HG03571 (cell line): ENCODE data around the gene ARHGEF3.
"Not testable (repeated sequence)": the region's sequence is repeated elsewhere in the genome, so short reads cannot be mapped to it uniquely, and the experiment has no call there.

Experiments
- ATAC-seq: cut with Tn5 transposase; IDR thresholded peaks from one replicate; pipeline ENCODE4 v1.9.1; 2021; ENCODE audit not compliant: unreplicated experiment

The ARHGEF3 gene

DNA sequence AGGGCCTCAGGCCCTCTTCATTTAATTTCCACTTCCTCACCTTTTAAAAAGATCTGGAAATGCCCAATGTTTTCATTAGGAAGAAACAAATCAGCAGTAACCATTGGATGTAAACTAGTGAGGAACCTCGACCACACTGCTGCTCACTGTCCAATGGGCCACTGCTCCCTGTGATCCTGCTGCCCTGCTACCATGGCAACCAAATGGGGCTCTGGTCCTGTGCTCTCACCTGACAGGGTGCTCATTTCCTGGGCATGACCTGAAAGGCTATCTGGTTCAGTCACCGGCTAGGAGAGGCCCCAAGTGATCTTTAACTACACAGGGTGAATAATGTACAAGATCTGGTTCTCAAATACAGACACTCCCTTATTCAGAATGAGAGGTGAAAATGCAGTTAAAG, 54.6 kb downstream of the ARHGEF3 start:
- ATAC-seq = no peak

- no peak for ATAC-seq
Observed at GRCh38 chr3:56744016-56744415, 57.7 kb downstream of the ARHGEF3 start.

GRCh38 chr3:56742887-56743286, 58.9 kb downstream of the ARHGEF3 start:
- ATAC-seq = no peak

DNA sequence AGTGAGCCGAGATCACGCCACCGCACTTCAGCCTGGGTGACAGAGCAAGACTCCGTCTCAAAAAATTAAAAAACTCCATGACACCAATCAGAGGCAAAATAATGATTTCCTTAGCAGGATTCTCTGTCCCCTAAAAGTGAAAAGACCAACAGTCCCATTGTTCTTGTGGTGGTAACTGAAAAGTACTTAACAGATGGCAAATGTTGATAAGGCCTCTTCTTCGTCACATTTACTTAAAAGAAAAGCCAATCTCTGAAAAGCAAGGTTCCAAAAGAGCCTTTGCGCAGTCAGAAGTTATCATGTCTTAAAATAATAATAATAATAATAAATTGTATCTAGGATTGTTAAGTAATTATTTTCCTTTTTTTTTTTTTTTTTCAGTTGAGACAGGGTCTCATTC, 62.7 kb downstream of the ARHGEF3 start:
- no peak for ATAC-seq

DNA sequence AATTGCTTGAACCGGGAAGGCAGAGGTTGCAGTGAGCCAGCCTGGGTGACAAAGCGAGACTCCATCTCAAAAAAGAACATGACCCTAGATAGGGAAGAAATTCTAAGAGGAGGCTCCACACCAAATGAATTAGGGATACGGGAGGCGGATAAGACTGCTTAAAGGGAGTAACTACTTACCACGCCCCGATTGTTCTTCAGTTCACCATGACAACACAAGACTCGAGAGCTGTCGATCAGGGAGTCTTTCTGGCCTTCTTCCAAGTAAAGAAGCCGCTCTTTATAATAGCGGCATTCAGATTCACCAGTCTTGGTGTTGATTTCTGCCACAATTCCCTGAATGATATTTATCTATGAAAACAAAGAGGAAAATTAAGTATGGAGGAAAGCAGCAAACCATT, 64.7 kb downstream of the ARHGEF3 start:
- no peak for ATAC-seq

- ATAC-seq = no peak
Observed at GRCh38 chr3:56732109-56732508, 69.6 kb downstream of the ARHGEF3 start.

- peak; percentile 95 for ATAC-seq
Observed at GRCh38 chr3:56725175-56725574, 76.6 kb downstream of the ARHGEF3 start.

DNA sequence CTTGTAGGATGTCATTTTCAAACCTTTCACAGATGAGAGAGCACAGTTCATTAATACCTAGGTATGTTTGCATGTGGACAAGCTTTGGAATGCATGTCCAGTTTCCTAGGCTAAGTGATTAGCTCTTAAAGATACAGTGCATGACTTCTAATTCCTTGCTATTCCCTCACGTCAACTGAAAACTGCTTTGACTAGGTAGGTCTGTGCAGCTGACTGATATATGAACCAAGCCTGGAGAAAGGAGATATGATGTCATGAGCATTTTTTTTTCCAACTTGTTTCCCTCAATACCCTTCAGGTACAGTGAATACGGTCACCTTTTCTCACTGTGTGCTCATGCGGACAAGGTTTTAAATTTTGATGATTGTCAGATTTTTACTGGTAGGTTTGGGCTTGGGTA, 77.1 kb downstream of the ARHGEF3 start:
- no peak for ATAC-seq

- no peak for ATAC-seq
Observed at GRCh38 chr3:56720849-56721248, 80.9 kb downstream of the ARHGEF3 start.

DNA sequence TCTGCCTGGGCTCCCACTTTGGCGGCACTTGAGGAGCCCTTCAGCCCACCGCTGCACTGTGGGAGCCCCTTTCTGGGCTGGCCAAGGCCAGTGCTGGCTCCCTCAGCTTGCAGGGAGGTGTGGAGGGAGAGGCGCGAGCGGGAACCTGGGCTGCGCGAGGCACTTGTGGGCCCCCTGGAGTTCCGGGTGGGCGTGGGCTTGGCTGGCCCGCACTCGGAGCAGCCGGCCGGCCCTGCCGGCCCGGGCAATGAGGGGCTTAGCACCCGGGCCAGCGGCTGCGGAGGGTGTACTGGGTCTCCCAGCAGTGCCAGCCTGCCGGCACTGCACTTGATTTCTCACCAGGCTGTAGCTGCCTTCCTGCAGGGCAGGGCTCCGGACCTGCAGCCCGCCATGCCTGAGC, 82.9 kb downstream of the ARHGEF3 start:
- ATAC-seq = not testable (repeated sequence)

GRCh38 chr3:56711344-56711743, 90.4 kb downstream of the ARHGEF3 start:
- ATAC-seq = no peak

- not testable (repeated sequence) for ATAC-seq
Observed at GRCh38 chr3:56707412-56707811, 94.3 kb downstream of the ARHGEF3 start.

DNA sequence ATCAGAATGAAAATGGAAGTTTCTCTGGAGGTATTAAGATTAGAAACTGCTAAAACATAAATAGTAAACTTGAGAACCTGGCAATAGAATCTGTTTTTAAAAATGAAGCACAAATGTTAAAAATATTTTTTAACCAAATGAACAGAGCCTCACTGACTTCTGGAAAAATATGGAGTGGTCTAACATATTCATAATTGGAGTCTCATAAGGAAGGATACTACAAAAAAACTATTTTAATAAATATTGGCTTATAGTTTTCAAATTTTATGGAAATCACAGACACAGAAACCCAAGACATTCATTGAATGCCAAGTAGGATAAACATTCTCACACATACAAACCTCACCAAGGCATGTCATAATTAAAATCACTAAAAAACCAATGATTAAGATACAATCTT, 95.1 kb downstream of the ARHGEF3 start:
- ATAC-seq = no peak

- ATAC-seq = no peak
Observed at GRCh38 chr3:56704706-56705105, 97.0 kb downstream of the ARHGEF3 start.

GRCh38 chr3:56702490-56703315, 99.0 kb downstream of the ARHGEF3 start:
- no peak for ATAC-seq

- no peak for ATAC-seq
Observed at GRCh38 chr3:56700151-56700550, 101.6 kb downstream of the ARHGEF3 start.

- no peak for ATAC-seq
Observed at GRCh38 chr3:56694867-56695683, 106.7 kb downstream of the ARHGEF3 start.

DNA sequence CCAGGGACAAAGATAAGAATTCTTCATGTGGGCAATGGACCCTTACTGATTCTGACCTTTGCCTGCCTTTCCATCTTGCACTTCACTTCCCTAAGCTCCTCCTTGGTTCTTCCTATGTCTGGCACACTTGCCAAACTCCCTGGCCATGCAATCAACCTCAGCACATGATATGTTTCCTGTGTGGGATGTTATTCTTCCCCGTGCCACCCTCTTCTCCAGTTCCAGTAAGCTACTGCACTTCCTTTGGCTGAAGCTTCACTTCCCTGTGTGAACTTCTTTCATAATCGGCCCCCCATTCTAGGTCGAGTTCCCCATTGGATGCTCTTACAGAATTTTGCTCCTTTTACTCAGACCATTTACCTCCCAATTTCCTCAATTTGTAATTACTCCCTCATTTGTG, 108.0 kb downstream of the ARHGEF3 start:
- no peak for ATAC-seq

DNA sequence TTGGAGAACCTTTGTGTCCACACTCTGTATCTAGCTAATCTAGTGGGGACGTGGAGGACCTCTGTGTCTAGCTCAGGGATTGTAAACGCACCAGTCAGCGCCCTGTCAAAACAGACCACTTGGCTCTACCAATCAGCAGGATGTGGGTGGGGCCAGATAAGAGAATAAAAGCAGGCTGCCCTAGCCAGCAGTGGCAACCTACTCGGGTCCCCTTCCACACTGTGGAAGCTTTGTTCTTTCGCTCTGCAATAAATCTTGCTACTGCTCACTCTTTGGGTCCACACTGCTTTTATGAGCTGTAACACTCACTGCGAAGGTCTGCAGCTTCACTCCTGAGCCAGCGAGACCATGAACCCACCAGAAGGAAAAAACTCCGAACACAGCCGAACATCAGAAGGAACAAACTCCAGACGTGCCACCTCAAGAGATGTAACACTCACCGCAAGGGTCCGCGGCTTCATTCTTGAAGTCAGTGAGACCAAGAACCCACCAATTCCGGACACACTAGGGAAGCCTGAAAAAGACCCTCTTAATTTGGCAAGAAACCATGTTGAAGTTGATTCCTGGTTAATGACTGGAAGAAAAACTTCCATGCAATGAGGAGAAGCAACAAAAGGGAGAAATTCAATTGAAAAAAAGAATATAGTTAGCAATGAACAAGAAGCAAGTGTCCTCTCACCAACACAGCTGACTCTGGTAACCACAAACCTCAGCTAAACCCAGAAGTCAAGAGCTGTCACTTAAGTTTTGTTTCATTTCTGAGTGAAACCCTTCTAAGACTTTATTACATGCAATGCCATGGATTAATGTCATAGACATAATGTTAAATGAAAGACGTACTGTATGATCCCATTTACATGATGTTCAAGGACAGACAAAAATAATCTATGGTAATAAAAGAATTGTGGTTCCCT, 109.0 kb downstream of the ARHGEF3 start:
- ATAC-seq = peak; percentile 81

- not testable (repeated sequence) for ATAC-seq
Observed at GRCh38 chr3:56692001-56692365, 109.8 kb downstream of the ARHGEF3 start.
